NCI-H2196 treated with DMSO at 0.1 percent for 48 hours (cell line): ENCODE data around the gene KCNAB1.
"Not testable (repeated sequence)": the region's sequence is repeated elsewhere in the genome, so short reads cannot be mapped to it uniquely, and the experiment has no call there.

Source experiments
- DNase-seq: peaks from one replicate; lab custom pipeline; 2025; ENCODE audit not compliant: unreplicated experiment; lab: John Stamatoyannopoulos, UW

The KCNAB1 gene

GRCh38 chr3:156216216-156216615, 95.8 kb downstream of the KCNAB1 start:
- DNase-seq = no peak

DNA sequence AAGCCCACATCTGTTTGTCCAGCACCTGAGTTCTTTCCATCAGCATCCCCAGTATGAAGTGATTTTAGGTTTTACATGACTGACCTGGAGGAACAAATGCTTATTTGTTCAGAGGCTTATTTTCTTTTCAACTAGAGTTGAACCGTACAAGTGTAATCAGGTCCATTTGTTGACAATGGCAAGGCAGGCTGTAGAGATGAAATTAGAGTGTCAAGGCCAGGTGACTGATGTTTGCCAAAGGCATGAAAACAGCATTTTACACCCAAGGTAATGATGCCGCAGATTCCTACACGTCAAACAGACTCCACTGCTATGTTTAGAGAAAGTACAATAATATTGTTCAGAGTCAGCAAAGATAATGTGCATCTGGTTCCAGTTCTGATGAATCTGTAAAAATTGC, 96.5 kb downstream of the KCNAB1 start:
- DNase-seq = no peak

GRCh38 chr3:156217674-156218352, 97.4 kb downstream of the KCNAB1 start:
- DNase-seq = no peak

- DNase-seq = no peak
These were observed 98.0 kb downstream of the KCNAB1 start for GRCh38 chr3:156218353-156218744.

DNA sequence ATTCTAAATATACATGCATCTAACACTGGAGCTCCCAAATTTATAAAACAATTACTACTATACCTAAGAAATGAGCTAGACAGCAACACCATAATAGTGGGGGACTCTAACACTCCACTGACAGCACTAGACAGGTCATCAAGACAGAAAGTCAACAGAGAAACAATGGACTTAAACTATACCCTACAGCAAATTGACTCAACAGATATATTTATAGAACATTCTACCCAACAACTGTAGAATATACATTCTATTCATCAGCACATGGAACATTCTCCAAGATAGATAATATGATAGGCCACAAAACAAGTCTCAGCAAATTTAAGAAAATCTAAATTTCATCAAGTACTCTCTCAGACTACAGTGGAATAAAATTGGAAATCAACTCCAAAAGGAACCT, 102.0 kb downstream of the KCNAB1 start:
- not testable (repeated sequence) for DNase-seq

GRCh38 chr3:156224046-156224445, 103.7 kb downstream of the KCNAB1 start:
- DNase-seq = not testable (repeated sequence)

GRCh38 chr3:156226676-156227420, 106.5 kb downstream of the KCNAB1 start:
- no peak for DNase-seq

DNA sequence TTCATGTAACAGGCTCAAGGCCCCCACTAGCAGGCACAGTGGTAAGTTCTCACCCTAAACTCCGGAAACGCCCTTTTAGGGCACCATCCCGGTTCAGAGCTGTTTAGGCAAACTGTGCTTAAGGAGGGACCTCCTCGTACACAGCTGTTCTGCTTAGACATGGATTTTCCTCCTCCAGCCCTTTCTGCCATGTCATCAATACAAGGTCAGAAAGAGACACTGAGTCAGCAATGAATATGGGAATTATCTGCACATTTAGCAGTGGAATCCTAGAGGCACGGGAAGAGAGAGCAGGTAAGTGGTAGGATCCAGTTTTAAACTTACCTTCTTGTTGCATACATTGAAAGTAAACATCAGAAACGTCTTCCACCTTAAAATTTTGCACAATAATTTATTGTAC, 107.3 kb downstream of the KCNAB1 start:
- no peak for DNase-seq

DNA sequence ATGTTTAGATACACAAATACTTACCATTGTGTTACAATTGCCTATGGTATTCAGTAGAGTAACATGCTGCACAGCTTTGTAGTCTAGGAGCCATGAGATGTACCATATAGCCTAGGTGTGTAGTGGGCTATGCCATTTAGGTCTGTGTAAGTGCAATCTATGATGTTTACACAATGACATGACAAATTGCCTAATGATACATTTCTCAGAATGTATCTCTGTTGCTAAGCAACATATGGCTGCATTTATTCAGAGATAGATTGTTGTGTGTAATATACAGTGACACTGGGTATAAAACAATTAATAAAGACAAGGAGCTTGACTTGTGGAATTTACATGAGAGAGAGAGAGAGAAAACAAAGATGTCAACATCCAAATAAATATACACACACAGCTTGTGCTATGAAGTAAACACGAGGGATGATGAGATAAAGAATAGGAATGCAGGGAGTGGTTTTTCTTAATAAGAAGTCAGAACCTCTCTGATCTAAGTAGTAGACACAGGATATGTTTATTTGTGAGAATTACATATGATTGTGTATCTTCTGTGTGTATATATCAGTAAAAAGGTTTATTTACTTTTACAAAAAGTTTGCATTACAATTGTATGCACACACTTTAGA, 110.0 kb downstream of the KCNAB1 start:
- DNase-seq = no peak

DNA sequence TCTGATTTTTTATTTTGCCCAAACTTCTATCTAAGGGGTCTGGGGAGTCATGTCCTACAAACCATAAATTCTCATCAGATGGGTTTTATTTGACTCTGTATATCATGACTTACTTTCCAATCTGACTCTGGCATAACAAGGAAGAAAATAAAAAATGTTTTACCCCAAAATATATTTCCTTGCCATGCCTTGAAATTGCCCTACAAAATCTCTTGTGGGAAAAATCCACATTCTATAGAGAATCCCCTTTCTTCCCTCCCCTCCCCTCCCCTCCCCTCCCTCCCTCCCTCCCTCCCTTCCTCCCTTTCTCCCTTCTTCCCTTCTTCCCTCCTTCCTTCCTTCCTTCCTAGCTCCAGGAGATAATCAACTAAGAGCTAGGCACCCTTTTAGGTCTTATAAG, 110.8 kb downstream of the KCNAB1 start:
- not testable (repeated sequence) for DNase-seq

DNA sequence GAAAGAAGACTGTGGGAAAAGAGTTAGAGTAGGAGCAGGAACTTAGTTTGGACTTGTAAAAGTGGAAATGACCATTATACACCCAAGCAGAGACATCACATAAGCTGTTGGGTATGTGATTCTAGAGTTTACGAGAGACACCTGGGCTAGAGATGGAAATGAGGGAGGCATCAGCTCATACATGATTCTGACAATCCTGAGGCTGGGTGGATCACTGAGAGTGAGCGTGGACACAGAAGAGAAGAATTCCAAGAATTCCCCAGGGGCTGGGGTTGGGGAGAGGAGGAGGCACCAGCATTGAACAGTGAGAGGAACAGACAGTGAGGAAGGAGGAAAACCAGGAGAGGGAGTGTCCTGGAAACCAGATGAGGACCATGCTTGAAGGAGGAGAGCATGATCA, 113.5 kb downstream of the KCNAB1 start:
- no peak for DNase-seq

- no peak for DNase-seq
These were observed 116.3 kb downstream of the KCNAB1 start for GRCh38 chr3:156236556-156237260.

DNA sequence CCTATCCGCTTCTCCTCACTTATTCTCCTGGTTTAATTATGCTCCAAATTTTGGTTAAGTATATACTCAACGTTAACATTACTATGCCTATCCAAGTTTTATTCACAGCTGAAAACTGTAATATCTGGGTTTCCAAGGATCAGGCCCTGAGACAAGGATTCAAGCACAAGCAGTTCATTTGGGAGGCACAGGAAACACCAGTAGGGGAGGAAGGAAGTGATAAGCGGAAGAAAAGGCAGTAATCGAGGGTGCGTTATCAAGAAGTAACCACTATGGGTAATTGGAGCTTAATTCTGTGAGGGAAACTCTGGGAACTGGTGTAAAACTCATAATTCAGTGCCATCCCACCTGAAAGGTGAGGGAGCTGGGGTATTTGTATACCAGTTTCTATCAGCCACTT, 120.3 kb downstream of the KCNAB1 start:
- no peak for DNase-seq

DNA sequence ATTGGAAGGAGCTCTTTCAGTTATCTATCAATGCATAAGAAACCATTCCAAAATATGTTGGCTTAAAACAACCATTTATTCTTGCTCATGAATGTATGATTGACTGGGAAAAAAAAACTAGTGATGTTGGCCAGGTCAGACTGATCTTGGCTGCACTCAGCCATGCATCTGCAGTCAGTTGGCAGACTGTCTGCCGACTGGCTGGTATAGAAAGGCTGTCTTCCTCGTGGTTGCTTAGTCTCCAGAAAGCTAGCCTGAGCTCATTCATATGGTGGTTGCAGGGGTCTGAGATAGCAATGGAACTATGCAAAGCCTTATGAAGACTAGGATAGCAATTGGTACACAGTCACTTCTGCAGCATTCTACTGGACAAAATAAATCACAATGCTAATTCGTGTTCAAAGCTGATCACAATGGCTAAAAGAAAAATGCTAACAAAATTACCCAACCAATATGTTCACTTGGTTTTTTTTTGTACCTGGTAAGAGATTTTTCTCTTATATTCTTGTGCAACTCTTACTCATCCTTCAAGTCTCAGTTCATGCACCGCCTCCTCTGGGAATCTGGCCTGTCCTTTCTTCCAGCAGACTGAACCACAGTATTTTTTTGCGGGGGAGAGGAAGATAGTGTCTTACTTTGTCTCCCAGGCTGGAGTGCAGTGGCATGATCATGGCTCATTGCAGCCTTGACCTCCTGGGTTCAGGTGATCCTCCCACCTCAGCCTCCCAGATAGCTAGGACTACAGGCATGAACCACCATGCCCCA, 126.8 kb downstream of the KCNAB1 start:
- no peak for DNase-seq

GRCh38 chr3:156250550-156250949, 130.2 kb downstream of the KCNAB1 start:
- no peak for DNase-seq

GRCh38 chr3:156251424-156251823, 131.0 kb downstream of the KCNAB1 start:
- DNase-seq = no peak

- DNase-seq = no peak
These were observed 132.3 kb downstream of the KCNAB1 start for GRCh38 chr3:156252656-156253055.

DNA sequence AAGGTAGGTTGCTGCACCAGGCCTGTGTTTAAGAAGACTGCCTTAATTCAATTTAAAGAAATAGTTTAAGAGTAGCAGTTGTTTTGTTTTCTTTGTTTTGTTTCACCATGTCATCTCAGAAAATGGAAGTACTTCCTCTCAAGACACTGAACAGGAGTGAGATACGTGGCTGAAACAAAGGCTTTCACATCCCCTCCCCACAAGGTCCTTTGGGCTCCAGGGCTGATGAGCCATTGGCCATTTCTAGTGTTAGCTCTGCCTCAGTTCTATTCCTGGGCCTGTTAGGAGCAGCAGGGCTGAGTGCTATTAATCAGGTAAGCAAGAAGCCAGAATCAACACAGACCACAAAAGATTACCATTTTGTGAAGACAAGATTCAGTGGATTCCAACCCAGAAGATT, 132.8 kb downstream of the KCNAB1 start:
- no peak for DNase-seq

GRCh38 chr3:156256256-156256655, 135.9 kb downstream of the KCNAB1 start:
- DNase-seq = no peak

DNA sequence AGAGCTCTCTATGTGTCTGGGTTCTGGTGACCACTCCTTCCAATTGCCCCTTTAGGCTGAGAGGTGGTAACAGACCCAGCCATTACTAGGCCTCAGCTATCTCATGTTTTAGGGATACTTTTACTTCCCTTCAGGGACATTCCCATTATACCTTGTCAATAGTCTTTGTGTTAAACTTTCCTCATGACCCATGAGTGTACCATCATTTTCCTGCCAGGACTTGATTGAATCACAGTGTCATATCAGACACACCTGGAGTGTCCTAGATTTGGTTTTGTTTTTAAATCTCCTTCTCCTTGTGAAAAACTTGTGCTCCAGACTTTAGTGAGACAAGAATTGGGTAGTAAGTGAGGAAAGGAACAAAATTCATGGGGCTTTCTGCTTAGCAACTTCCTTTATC, 136.6 kb downstream of the KCNAB1 start:
- DNase-seq = no peak

- DNase-seq = no peak
These were observed 137.9 kb downstream of the KCNAB1 start for GRCh38 chr3:156258301-156258700.
